SKM-1 (cell line): Measurements from ENCODE around the gene SMARCD1.

Experiments
- DNase-seq: peaks from one replicate; lab custom pipeline; 2025; ENCODE audit not compliant: unreplicated experiment; lab: John Stamatoyannopoulos, UW

The SMARCD1 gene

GRCh38 chr12:50103767-50104321, 18.7 kb downstream of the SMARCD1 start, which contains the start of gene GPD1:
Gene GPD1, plus strand, starts transcription at chr12:50104008. Its CDS starts 43 bp downstream, at chr12:50104051.
- DNase-seq: no peak

- DNase-seq: no peak
These were observed 19.6 kb downstream of the SMARCD1 start for GRCh38 chr12:50104417-50105366.

- DNase-seq: no peak
These were observed 20.8 kb downstream of the SMARCD1 start for GRCh38 chr12:50105913-50106450.

GRCh38 chr12:50106907-50107306, 21.8 kb downstream of the SMARCD1 start:
- DNase-seq: no peak

- DNase-seq: no peak
These were observed 22.5 kb downstream of the SMARCD1 start for GRCh38 chr12:50107416-50108268.

- DNase-seq: no peak
These were observed 24.2 kb downstream of the SMARCD1 start for GRCh38 chr12:50109319-50109718.

GRCh38 chr12:50110127-50110761, 25.1 kb downstream of the SMARCD1 start:
- DNase-seq: peak; percentile 37

GRCh38 chr12:50110762-50111351, 25.7 kb downstream of the SMARCD1 start:
- no peak for DNase-seq

- no peak for DNase-seq
These were observed 26.2 kb downstream of the SMARCD1 start for GRCh38 chr12:50111395-50111692.

- peak; percentile 99 for DNase-seq
These were observed 26.7 kb downstream of the SMARCD1 start, which contains the start of gene COX14 for GRCh38 chr12:50111693-50112455. Gene COX14, plus strand, starts transcription at chr12:50112236. Its CDS starts 7,808 bp downstream, at chr12:50120044.

GRCh38 chr12:50112456-50113218, 27.5 kb downstream of the SMARCD1 start:
- no peak for DNase-seq

- DNase-seq: no peak
These were observed 32.0 kb downstream of the SMARCD1 start for GRCh38 chr12:50117057-50117622.

- no peak for DNase-seq
These were observed 34.2 kb downstream of the SMARCD1 start for GRCh38 chr12:50119387-50119786.

- no peak for DNase-seq
These were observed 35.4 kb downstream of the SMARCD1 start for GRCh38 chr12:50120521-50120920.

GRCh38 chr12:50120953-50121352, 35.8 kb downstream of the SMARCD1 start:
- DNase-seq: no peak

- DNase-seq: no peak
These were observed 36.5 kb downstream of the SMARCD1 start for GRCh38 chr12:50121641-50122040.

- DNase-seq: no peak
These were observed 38.1 kb downstream of the SMARCD1 start for GRCh38 chr12:50123203-50123602.

GRCh38 chr12:50127546-50127945, 42.4 kb downstream of the SMARCD1 start:
- DNase-seq: no peak
